SU-DHL-6 (cell line): ENCODE results near the gene DGKG.

Source experiments
- EZH2phosphoT487 ChIP-seq: fragments of 200-600 bp; sonication (generic), shearing (Covaris generic); conservative IDR thresholded peaks from 2 replicates; pipeline ENCODE4 v1.6.1; 2018; ENCODE audit warnings: mild to moderate bottlenecking, antibody characterized with exemption, low read length, moderate library complexity, mixed read lengths
- TF ChIP-seq, protein P1 (sequence below): fragments of 200-600 bp; sonication (generic); IDR thresholded peaks from one replicate; pipeline ENCODE4 v1.5.1; 2017; ENCODE audit warnings: antibody characterized with exemption, mild to moderate bottlenecking, low read length, moderate library complexity; ENCODE audit not compliant: insufficient read depth, poor library complexity, severe bottlenecking

DNA sequence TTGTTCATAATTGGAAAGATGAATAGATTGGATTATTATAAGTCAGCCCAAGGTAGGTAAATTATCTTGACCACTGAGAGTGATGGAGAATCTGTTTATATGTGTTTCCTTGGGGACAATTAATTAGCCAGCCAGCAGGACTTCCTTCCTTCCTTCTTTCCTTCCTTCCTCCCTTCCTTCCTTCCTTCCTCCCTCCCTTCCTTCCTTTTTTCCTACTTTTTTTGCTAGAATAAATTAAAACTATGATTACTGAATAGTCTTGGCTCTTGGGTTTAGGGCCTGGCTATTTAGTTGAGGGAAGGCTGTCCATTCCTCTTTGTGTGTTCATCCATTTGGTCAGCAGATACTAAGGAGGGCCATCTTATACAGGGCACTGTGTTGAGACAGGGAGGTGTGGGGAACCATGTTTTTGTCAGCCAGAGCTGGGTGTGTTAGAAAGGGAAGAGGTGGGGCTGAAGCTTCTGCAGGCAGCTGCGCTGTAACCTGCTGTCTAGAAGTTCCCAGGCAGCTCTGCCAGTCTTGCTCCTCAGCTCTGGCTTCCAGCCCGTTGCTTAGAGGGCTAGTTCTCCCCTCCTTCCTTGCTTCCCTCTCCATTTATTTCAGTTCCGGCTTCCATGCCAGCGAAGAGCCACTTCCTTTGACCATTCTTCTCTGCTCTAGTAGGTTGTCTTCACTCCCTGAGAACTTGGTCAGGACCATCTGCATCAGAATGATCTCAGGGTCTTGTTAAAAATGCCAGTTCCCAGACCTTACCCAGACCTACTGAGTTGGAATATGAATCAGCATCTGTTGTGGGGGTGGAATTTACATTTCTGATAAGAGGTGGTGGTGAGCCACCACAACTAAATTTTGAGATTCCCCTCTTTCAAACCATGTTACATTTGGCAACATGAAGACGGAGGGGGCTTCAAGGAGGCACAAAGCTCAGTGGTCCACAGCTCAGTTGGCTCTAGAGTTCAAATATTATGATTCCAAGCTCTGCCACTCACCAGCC, 113.9 kb downstream of the DGKG start:
- TF ChIP-seq, protein P1, sequence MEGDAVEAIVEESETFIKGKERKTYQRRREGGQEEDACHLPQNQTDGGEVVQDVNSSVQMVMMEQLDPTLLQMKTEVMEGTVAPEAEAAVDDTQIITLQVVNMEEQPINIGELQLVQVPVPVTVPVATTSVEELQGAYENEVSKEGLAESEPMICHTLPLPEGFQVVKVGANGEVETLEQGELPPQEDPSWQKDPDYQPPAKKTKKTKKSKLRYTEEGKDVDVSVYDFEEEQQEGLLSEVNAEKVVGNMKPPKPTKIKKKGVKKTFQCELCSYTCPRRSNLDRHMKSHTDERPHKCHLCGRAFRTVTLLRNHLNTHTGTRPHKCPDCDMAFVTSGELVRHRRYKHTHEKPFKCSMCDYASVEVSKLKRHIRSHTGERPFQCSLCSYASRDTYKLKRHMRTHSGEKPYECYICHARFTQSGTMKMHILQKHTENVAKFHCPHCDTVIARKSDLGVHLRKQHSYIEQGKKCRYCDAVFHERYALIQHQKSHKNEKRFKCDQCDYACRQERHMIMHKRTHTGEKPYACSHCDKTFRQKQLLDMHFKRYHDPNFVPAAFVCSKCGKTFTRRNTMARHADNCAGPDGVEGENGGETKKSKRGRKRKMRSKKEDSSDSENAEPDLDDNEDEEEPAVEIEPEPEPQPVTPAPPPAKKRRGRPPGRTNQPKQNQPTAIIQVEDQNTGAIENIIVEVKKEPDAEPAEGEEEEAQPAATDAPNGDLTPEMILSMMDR: no peak
- TF ChIP-seq EZH2phosphoT487: no peak
